MM.1S (cell line): ENCODE data around the gene TUBA4A.

Experiments
- DNase-seq: peaks from one replicate; pipeline ENCODE4 v3.0.0-alpha.2; 2015
- H2AFZ ChIP-seq: fragments of 300-600 bp; sonication (generic); 2 replicates; pipeline ENCODE4 v1.6.0; 2016; ENCODE audit warnings: antibody characterized with exemption, low read length
- H3F3A ChIP-seq: fragments of 300-600 bp; sonication (generic); 2 replicates; pipeline ENCODE4 v1.6.1; 2016; ENCODE audit warnings: mild to moderate bottlenecking, antibody characterized with exemption, low read length, moderate library complexity, mixed read lengths; ENCODE audit not compliant: insufficient read depth
- H3K27ac ChIP-seq: fragments of 300-600 bp; sonication (generic); 2 replicates; pipeline ENCODE4 v1.5.1; 2016; ENCODE audit warnings: mild to moderate bottlenecking, low read length
- H3K27me3 ChIP-seq: fragments of 300-600 bp; sonication (generic); replicated peaks from 2 replicates; pipeline ENCODE4 v1.6.0; 2016; ENCODE audit warnings: low read length; ENCODE audit not compliant: insufficient read depth
- H3K36me3 ChIP-seq: fragments of 300-600 bp; sonication (generic); replicated peaks from 2 replicates; pipeline ENCODE4 v1.6.1; 2016; ENCODE audit warnings: mild to moderate bottlenecking, low read length, mixed read lengths; ENCODE audit not compliant: insufficient read depth
- H3K4me1 ChIP-seq: fragments of 300-600 bp; sonication (generic); 2 replicates; pipeline ENCODE4 v1.6.1; 2016; ENCODE audit warnings: low read length, mixed read lengths
- H3K4me2 ChIP-seq: fragments of 300-600 bp; sonication (generic); 2 replicates; pipeline ENCODE4 v1.6.0; 2016; ENCODE audit warnings: low read depth, low read length
- H3K4me3 ChIP-seq: fragments of 300-600 bp; sonication (generic); 2 replicates; pipeline ENCODE4 v1.5.1; 2016; ENCODE audit warnings: low read length, mixed read lengths
- H3K79me2 ChIP-seq: fragments of 300-600 bp; sonication (generic); 2 replicates; pipeline ENCODE4 v1.6.1; 2016; ENCODE audit warnings: mixed run types, low read length, mixed read lengths
- H3K9ac ChIP-seq: fragments of 300-600 bp; sonication (generic); 2 replicates; pipeline ENCODE4 v1.6.1; 2016; ENCODE audit warnings: low read length, mixed read lengths
- H3K9me2 ChIP-seq: fragments of 300-600 bp; sonication (generic); replicated peaks from 2 replicates; pipeline ENCODE4 v1.6.1; 2016; ENCODE audit warnings: mild to moderate bottlenecking, low read length, mixed read lengths; ENCODE audit not compliant: insufficient read depth
- H3K9me3 ChIP-seq: fragments of 300-600 bp; sonication (generic); replicated peaks from 2 replicates; pipeline ENCODE4 v1.6.1; 2016; ENCODE audit warnings: mild to moderate bottlenecking, low read length, mixed read lengths; ENCODE audit not compliant: insufficient read depth
- H4K20me1 ChIP-seq: fragments of 300-600 bp; sonication (generic); 2 replicates; pipeline ENCODE4 v1.6.1; 2016; ENCODE audit warnings: mild to moderate bottlenecking, low read length, moderate library complexity, mixed read lengths; ENCODE audit not compliant: insufficient read depth
- EZH2 ChIP-seq: fragments of 300-600 bp; sonication (generic); optimal IDR thresholded peaks from 2 replicates; pipeline ENCODE3; 2017; ENCODE audit warnings: low read depth, mild to moderate bottlenecking, antibody characterized with exemption, low read length, mixed read lengths
- EZH2phosphoT487 ChIP-seq: fragments of 300-600 bp; sonication (generic); IDR thresholded peaks from 2 replicates; pipeline ENCODE4 v1.6.1; 2018; ENCODE audit warnings: antibody characterized with exemption, low read length
- TF ChIP-seq, protein P1 (sequence below): fragments of 300-600 bp; sonication (generic); IDR thresholded peaks from 2 replicates; pipeline ENCODE4 v1.5.1; 2016; ENCODE audit warnings: antibody characterized with exemption, low read length, mixed read lengths

Gene TUBA4A

DNA sequence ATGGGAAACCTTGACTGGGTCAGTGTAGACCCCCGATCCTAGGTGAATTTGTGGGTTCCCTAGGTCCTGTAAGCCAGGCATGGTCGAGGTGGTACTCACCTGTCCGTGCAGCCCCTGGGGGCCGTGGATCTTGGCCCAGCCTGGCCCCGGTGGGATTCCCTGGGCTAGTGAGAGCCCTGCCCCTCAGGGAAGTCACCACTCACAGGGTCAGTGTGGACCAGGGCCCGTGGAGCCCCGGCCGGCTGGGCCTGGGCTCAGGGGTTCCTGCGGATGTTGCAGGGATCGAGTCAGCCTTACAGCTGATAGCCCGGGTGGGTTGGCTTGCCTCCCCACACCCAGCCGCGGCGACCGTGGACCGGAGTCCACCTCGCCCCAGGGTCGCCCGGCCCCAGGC is 24.8 kb downstream of the TUBA4A start:
- Histone ChIP-seq H3K9me3 (no peaks in the 10 kb centered on the region), H4K20me1 (no peaks in the 10 kb centered on the region), H3K4me1 (no peaks in the 10 kb centered on the region), H3K36me3 (peaks cover 6% of the 10 kb centered on the region; the same call in 1 of the 2 replicates), H3K27ac (peak overlapping the region; percentile 1; the same call in 1 of the 2 replicates), H3K4me3 (peak overlapping the region; percentile 87), H3K9ac (peak overlapping the region; percentile 88), H3K27me3 (no peaks in the 10 kb centered on the region), H3K79me2 (peaks cover 64% of the 10 kb centered on the region), H3F3A (peaks cover 9% of the 10 kb centered on the region), H3K4me2 (peak overlapping the region; percentile 96), H3K9me2 (no peaks in the 10 kb centered on the region), H2AFZ (peak overlapping the region; percentile 54)
- TF ChIP-seq, protein P1, sequence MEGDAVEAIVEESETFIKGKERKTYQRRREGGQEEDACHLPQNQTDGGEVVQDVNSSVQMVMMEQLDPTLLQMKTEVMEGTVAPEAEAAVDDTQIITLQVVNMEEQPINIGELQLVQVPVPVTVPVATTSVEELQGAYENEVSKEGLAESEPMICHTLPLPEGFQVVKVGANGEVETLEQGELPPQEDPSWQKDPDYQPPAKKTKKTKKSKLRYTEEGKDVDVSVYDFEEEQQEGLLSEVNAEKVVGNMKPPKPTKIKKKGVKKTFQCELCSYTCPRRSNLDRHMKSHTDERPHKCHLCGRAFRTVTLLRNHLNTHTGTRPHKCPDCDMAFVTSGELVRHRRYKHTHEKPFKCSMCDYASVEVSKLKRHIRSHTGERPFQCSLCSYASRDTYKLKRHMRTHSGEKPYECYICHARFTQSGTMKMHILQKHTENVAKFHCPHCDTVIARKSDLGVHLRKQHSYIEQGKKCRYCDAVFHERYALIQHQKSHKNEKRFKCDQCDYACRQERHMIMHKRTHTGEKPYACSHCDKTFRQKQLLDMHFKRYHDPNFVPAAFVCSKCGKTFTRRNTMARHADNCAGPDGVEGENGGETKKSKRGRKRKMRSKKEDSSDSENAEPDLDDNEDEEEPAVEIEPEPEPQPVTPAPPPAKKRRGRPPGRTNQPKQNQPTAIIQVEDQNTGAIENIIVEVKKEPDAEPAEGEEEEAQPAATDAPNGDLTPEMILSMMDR, result no peak
- no peak for TF ChIP-seq EZH2
- no peak for TF ChIP-seq EZH2phosphoT487
- no peak for DNase-seq

DNA sequence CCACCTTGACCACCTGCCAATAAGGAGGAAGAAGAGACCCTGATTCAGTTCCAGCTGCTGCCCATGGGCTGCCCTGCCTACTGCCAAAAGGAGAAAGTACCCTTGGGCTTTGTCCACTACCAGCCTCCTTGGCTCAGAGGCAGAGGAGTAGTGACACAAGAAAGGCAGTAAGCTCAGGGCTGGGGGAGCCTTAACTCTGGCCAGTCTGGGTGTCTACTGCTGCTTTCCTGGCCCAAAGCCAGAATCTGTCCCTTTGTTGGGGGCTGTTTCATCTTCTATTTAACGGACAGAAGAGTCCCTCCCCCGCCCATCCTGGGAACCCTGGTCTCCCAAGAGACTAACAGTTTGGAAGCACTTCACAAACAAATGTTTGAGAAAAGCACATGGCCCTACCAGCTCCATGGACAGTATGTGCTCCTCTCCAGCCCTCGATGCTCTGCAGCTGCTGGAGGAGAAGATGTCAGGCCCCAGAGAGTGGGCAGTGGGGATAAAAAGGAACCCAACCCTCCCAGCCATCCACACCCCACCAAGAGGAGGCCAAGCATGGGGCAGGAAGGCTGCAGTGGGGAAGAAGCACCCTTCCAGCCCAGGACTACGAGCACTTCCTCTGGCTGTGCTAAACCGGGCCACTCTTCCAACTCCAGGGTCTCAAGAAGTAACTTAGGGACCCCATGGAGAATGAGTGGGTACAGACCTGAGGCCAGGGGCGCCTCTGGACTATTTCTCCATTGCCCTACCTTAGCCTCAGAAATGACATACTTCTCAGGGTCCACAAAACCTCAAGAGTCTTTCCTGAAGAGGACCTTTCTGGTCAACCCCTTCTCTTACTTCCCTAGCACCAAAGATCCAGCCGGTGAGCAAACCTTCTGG is 25.4 kb downstream of the TUBA4A start:
- Histone ChIP-seq H3K27me3 (no peaks in the 10 kb centered on the region), H3K27ac (no peak overlapping the region; the same call in 1 of the 2 replicates), H3K4me2 (peak overlapping the region; percentile 96), H3F3A (peaks cover 9% of the 10 kb centered on the region), H3K79me2 (peaks cover 61% of the 10 kb centered on the region), H3K36me3 (peaks cover 5% of the 10 kb centered on the region), H3K9me3 (no peaks in the 10 kb centered on the region), H4K20me1 (no peaks in the 10 kb centered on the region), H3K4me3 (peak overlapping the region; percentile 87), H3K9me2 (no peaks in the 10 kb centered on the region), H3K9ac (peak overlapping the region; percentile 88), H3K4me1 (no peaks in the 10 kb centered on the region), H2AFZ (0 out of 2 replicates have a peak overlapping the region, but pooled peaks have one; percentile 54)
- no peak for DNase-seq
- TF ChIP-seq EZH2, result no peak
- TF ChIP-seq EZH2phosphoT487, result no peak
- TF ChIP-seq, protein P1, result no peak

GRCh38 chr2:219225350-219225749 is 28.4 kb downstream of the TUBA4A start:
- Histone ChIP-seq H3K9me3 (no peaks in the 10 kb centered on the region), H4K20me1 (no peaks in the 10 kb centered on the region), H3K4me1 (no peaks in the 10 kb centered on the region), H3K79me2 (peaks cover 32% of the 10 kb centered on the region), H3K9ac (no peak overlapping the region), H3K9me2 (no peaks in the 10 kb centered on the region), H3K27ac (no peak overlapping the region), H2AFZ (no peak overlapping the region), H3K36me3 (no peaks in the 10 kb centered on the region; the same call in 1 of the 2 replicates), H3K4me2 (no peak overlapping the region), H3K27me3 (no peaks in the 10 kb centered on the region), H3F3A (peaks cover 7% of the 10 kb centered on the region), H3K4me3 (no peak overlapping the region)
- DNase-seq, result no peak
- TF ChIP-seq EZH2 (no peak), EZH2phosphoT487 (no peak)
